ENCODE data around the gene UBE2H. TPM values are rescaled to one million over a fixed set of nuclear protein-coding genes. Genes with fewer than 3 reads are reported as not detected.
"Not testable (repeated sequence)": the region's sequence is repeated elsewhere in the genome, so short reads cannot be mapped to it uniquely, and the experiment has no call there.

The UBE2H gene
- total and polyA plus RNA-seq, 10 of the 15 experiments (the other 5 are each of a cell fraction or from before 2014, with no cell fraction given), result 15.6 to 75.5 (median 32.8) TPM

- H3K27ac ChIP-seq (ENCODE audit: control insufficient read depth, insufficient read depth), result no peak overlapping the region
- BruUV-seq (replicated peaks), result no TSS peak
- no peaks in the 10 kb centered on the region for H3K27me3 ChIP-seq (replicated peaks in 1 of 2; ENCODE audit: control insufficient read depth in 2 of 2, insufficient read depth in 2 of 2, low read length in 1 of 2)
- FAIRE-seq (no peak), ATAC-seq (no peak), DNase-seq (ENCODE audit: low read depth, low spot score) (no peak)
- POLR2A ChIA-PET, result interaction anchor here (0.6 kb wide), 2 partner anchors 188 to 342 kb away, joined by 3 to 4 read pairs; no protein-coding TSS in a partner anchor
- WGBS (ENCODE audit: insufficient coverage, insufficient replicate concordance, low lambda C conversion rate, missing lambda C conversion rate), result 75% methylated on average over 9 of the region's 9 CpGs
- no peaks in the 10 kb centered on the region for H3K9me3 ChIP-seq (replicated peaks; ENCODE audit: control insufficient read depth, insufficient read depth, low read length)
- H4K20me1 ChIP-seq (ENCODE audit: control insufficient read depth, insufficient read depth), result no peaks in the 10 kb centered on the region
- CTCF ChIA-PET, result interaction anchor here (0.6 to 5.1 kb wide), 5 partner anchors 8 to 215 kb away, joined by 3 to 107 read pairs (median 4); no protein-coding TSS in a partner anchor
- SMC1A ChIA-PET (ENCODE audit: uncharacterized antibody, unreplicated experiment), result interaction anchor here (0.7 to 4.9 kb wide), 3 partner anchors 14 to 185 kb away, joined by 3 to 53 read pairs (median 4); no protein-coding TSS in a partner anchor
- H2AFZ ChIP-seq (ENCODE audit: control insufficient read depth, low read depth, low read length), result no peak overlapping the region
- H3K4me3 ChIP-seq, result no peak overlapping the region
- in situ Hi-C loops (cut with MboI), result loop anchor here (5.0 to 10.0 kb wide), 2 partner anchors 160 to 463 kb away; no protein-coding TSS in a partner anchor
- no peaks in the 10 kb centered on the region for H3K79me2 ChIP-seq (ENCODE audit: control insufficient read depth, insufficient read depth, low read length)
- RAD21 ChIA-PET (ENCODE audit: unreplicated experiment), result no interaction called here
- intact Hi-C loops (cut with micrococcal nuclease; ENCODE audit: unreplicated experiment), result loop anchor here (5.0 to 10.0 kb wide), 2 partner anchors 353 to 460 kb away; no protein-coding TSS in a partner anchor
- no peak overlapping the region for H3K4me2 ChIP-seq (ENCODE audit: control insufficient read depth, insufficient read depth)
- no peak overlapping the region for H3K9ac ChIP-seq (ENCODE audit: control insufficient read depth, insufficient read depth, low read length)
- 0 out of 4 replicates have a peak, but pooled peaks cover 0 to 5% of the 10 kb centered on the region in 2 experiments for H3K36me3 ChIP-seq (ENCODE audit: control insufficient read depth in 2 of 2, insufficient read depth in 2 of 2, low read length in 1 of 2)
- TF ChIP-seq ELK1 (IDR thresholded peaks at IDR 0.05; ENCODE audit: low read depth, low read length) (no peak), POLR2A (IDR thresholded peaks at IDR 0.05; ENCODE audit: low read depth, low read length) (peak; percentile 56)
- H3K4me1 ChIP-seq (ENCODE audit: control insufficient read depth, insufficient read depth, low read length), result peaks cover 4% of the 10 kb centered on the region
Observed at GRCh38 chr7:129827467-129827990, 125.2 kb downstream of the UBE2H start.

GRCh38 chr7:129826895-129827294 is 125.9 kb downstream of the UBE2H start:
- ChIA-PET SMC1A (ENCODE audit: uncharacterized antibody, unreplicated experiment) (interaction anchor here (0.9 to 3.8 kb wide), 2 partner anchors 184 to 188 kb away, joined by 4 to 19 read pairs; no protein-coding TSS in a partner anchor), POLR2A (interaction anchor here (0.6 kb wide), 1 partner anchor 342 kb away, joined by 4 read pairs; no protein-coding TSS in a partner anchor), CTCF (interaction anchor here (1.2 to 4.6 kb wide), 4 partner anchors 185 to 609 kb away, joined by 4 to 26 read pairs (median 19); no protein-coding TSS in a partner anchor), RAD21 (ENCODE audit: unreplicated experiment) (interaction anchor here (0.5 to 1.0 kb wide), 2 partner anchors 105 to 184 kb away, joined by 4 to 5 read pairs; no protein-coding TSS in a partner anchor)
- not testable (repeated sequence) for H3K79me2 ChIP-seq (ENCODE audit: control insufficient read depth, insufficient read depth, low read length); H3K27ac ChIP-seq (ENCODE audit: control insufficient read depth, insufficient read depth); H3K4me1 ChIP-seq (ENCODE audit: control insufficient read depth, insufficient read depth, low read length); H3K4me2 ChIP-seq (ENCODE audit: control insufficient read depth, insufficient read depth); ATAC-seq; H3K36me3 ChIP-seq (ENCODE audit: control insufficient read depth in 2 of 2, insufficient read depth in 2 of 2, low read length in 1 of 2); BruUV-seq (replicated peaks); H3K27me3 ChIP-seq (replicated peaks in 1 of 2; ENCODE audit: control insufficient read depth in 2 of 2, insufficient read depth in 2 of 2, low read length in 1 of 2); H3K9ac ChIP-seq (ENCODE audit: control insufficient read depth, insufficient read depth, low read length); H3K9me3 ChIP-seq (replicated peaks; ENCODE audit: control insufficient read depth, insufficient read depth, low read length); FAIRE-seq; H2AFZ ChIP-seq (ENCODE audit: control insufficient read depth, low read depth, low read length); DNase-seq (ENCODE audit: low read depth, low spot score); H3K4me3 ChIP-seq; H4K20me1 ChIP-seq (ENCODE audit: control insufficient read depth, insufficient read depth)
- in situ Hi-C loops (cut with MboI) (loop anchor here (5.0 to 10.0 kb wide), 2 partner anchors 160 to 462 kb away; no protein-coding TSS in a partner anchor), intact Hi-C loops (cut with micrococcal nuclease; ENCODE audit: unreplicated experiment) (loop anchor here (5.0 to 10.0 kb wide), 2 partner anchors 352 to 460 kb away; no protein-coding TSS in a partner anchor)
- 80% methylated on average over 10 of the region's 10 CpGs for WGBS (ENCODE audit: insufficient coverage, insufficient replicate concordance, low lambda C conversion rate, missing lambda C conversion rate)

Data from GM12878 (cell line).